ENCODE results near the gene WWC2.
"Not testable (repeated sequence)": the region's sequence is repeated elsewhere in the genome, so short reads cannot be mapped to it uniquely, and the experiment has no call there.

The WWC2 gene

DNA sequence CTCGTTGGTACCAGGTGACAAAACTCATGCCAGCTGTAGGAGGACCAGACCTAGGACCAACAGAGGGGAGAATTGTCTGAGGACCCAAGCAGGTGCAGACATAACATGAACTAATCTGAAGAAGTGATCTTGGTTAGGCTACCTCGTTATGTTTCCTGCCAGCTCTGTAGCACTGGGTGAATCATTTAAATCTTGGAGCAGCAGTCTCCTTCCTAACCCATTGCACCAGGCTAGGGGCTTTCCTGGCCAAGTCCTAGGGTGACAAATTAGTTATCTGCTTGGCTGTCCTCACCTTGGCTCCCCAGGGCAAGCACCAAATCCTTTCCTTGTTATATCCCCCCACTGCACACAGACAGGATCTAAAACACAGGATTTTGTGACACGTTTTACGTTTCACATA lies 87.8 kb downstream of the WWC2 start:
- Histone ChIP-seq H3K9ac (ENCODE audit: low read length) (no peak overlapping the region; the same call in 1 of the 2 replicates), H2AFZ (ENCODE audit: low read depth, low read length) (no peak overlapping the region), H3K79me2 (ENCODE audit: low read length) (no peaks in the 10 kb centered on the region), H4K20me1 (ENCODE audit: insufficient read depth, low read length) (no peaks in the 10 kb centered on the region), H3K27ac (ENCODE audit: low read length) (peak overlapping the region; percentile 42), H3K36me3 (replicated peaks; ENCODE audit: low read depth, low read length) (peaks cover 8% of the 10 kb centered on the region), H3K4me3 (ENCODE audit: low read length) (no peak overlapping the region), H3K4me2 (ENCODE audit: low read length) (peak overlapping the region; percentile 48), H3K4me1 (ENCODE audit: low read length) (peaks cover 52% of the 10 kb centered on the region), H3K9me3 (ENCODE audit: insufficient read depth, low read length) (peaks cover 7% of the 10 kb centered on the region; the same call in 1 of the 2 replicates), H3K27me3 (ENCODE audit: low read depth, low read length) (no peaks in the 10 kb centered on the region; the same call in 1 of the 2 replicates)
- TF ChIP-seq EZH2phosphoT487 (IDR thresholded peaks at IDR 0.05; ENCODE audit: low read depth) = no peak
- TF ChIP-seq, protein P1, sequence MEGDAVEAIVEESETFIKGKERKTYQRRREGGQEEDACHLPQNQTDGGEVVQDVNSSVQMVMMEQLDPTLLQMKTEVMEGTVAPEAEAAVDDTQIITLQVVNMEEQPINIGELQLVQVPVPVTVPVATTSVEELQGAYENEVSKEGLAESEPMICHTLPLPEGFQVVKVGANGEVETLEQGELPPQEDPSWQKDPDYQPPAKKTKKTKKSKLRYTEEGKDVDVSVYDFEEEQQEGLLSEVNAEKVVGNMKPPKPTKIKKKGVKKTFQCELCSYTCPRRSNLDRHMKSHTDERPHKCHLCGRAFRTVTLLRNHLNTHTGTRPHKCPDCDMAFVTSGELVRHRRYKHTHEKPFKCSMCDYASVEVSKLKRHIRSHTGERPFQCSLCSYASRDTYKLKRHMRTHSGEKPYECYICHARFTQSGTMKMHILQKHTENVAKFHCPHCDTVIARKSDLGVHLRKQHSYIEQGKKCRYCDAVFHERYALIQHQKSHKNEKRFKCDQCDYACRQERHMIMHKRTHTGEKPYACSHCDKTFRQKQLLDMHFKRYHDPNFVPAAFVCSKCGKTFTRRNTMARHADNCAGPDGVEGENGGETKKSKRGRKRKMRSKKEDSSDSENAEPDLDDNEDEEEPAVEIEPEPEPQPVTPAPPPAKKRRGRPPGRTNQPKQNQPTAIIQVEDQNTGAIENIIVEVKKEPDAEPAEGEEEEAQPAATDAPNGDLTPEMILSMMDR (IDR thresholded peaks at IDR 0.05; ENCODE audit: low read depth, low read length) = no peak

DNA sequence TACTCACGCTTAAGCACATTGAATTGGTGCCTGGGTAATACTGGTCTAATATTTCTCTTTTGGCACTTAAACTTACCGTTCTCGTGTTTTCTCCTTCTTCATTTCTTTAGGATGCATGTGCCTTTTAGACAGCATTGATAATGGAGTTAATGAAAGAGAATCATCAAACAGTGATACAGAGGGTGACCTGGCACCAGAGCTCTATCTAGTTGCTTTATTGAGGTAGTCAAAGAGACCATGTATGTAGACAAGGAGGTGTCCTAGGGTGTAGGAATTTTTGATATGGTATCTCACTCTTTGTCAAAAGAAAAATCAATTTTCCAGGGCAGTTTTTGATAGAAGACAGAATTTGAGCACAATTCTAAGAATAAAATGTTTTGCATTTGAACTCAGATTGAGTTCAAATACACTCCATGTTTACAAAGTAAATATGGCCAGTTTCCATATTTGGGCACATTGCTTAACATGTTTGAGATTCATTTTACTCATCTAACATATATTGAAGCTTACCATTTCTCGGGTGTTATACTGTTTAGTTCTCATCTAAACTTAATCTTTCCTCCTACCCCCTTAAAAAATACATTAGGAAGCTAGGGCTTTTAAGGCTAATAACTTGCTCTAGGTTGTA lies 92.0 kb downstream of the WWC2 start:
- H3K4me2 ChIP-seq (ENCODE audit: low read length) = no peak overlapping the region

DNA sequence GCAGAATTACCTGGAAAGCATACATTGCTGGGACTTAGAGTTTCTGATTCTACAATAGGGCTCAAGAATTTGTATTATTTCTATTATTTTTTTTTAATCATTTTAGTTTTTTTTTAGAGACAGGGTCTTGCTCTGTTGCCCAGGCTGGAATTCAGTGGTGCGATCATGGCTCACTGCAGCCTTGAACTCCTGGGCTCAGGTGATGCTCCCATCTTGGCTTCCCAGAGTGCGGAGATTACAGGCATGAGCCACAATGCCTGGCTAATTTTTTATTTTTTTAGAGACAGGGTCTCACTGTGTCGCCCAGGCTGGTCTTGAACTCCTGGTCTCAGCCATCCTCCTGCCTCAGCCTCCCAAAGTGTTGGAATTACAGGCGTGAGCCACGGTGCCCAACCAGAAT lies 92.6 kb downstream of the WWC2 start:
- Histone ChIP-seq H3K9ac (ENCODE audit: low read length) (no peak overlapping the region), H3K27ac (ENCODE audit: low read length) (no peak overlapping the region), H3K27me3 (ENCODE audit: low read depth, low read length) (no peaks in the 10 kb centered on the region; the same call in 1 of the 2 replicates), H3K79me2 (ENCODE audit: low read length) (no peaks in the 10 kb centered on the region), H4K20me1 (ENCODE audit: insufficient read depth, low read length) (no peaks in the 10 kb centered on the region), H2AFZ (ENCODE audit: low read depth, low read length) (no peak overlapping the region), H3K36me3 (replicated peaks; ENCODE audit: low read depth, low read length) (no peaks in the 10 kb centered on the region), H3K4me1 (ENCODE audit: low read length) (peaks cover 32% of the 10 kb centered on the region), H3K4me3 (ENCODE audit: low read length) (no peak overlapping the region), H3K9me3 (ENCODE audit: insufficient read depth, low read length) (no peaks in the 10 kb centered on the region), H3K4me2 (ENCODE audit: low read length) (no peak overlapping the region)
- TF ChIP-seq, protein P1 (IDR thresholded peaks at IDR 0.05; ENCODE audit: low read depth, low read length) = no peak
- TF ChIP-seq EZH2phosphoT487 (IDR thresholded peaks at IDR 0.05; ENCODE audit: low read depth) = no peak

More for the DNA sequence above, 92.0 kb downstream of the WWC2 start:
- H3K4me1 ChIP-seq (ENCODE audit: low read length) = peaks cover 38% of the 10 kb centered on the region
- no peaks in the 10 kb centered on the region for H4K20me1 ChIP-seq (ENCODE audit: insufficient read depth, low read length)
- H3K4me3 ChIP-seq (ENCODE audit: low read length) = no peak overlapping the region
- H3K79me2 ChIP-seq (ENCODE audit: low read length) = no peaks in the 10 kb centered on the region
- H3K36me3 ChIP-seq (replicated peaks; ENCODE audit: low read depth, low read length) = no peaks in the 10 kb centered on the region
- no peaks in the 10 kb centered on the region; the same call in 1 of the 2 replicates for H3K27me3 ChIP-seq (ENCODE audit: low read depth, low read length)
- no peak overlapping the region for H3K9ac ChIP-seq (ENCODE audit: low read length)
- H3K27ac ChIP-seq (ENCODE audit: low read length) = no peak overlapping the region
- no peaks in the 10 kb centered on the region for H3K9me3 ChIP-seq (ENCODE audit: insufficient read depth, low read length)
- no peak overlapping the region for H2AFZ ChIP-seq (ENCODE audit: low read depth, low read length)
- TF ChIP-seq EZH2phosphoT487 (IDR thresholded peaks at IDR 0.05; ENCODE audit: low read depth) = no peak
- TF ChIP-seq, protein P1 (IDR thresholded peaks at IDR 0.05; ENCODE audit: low read depth, low read length) = no peak

DNA sequence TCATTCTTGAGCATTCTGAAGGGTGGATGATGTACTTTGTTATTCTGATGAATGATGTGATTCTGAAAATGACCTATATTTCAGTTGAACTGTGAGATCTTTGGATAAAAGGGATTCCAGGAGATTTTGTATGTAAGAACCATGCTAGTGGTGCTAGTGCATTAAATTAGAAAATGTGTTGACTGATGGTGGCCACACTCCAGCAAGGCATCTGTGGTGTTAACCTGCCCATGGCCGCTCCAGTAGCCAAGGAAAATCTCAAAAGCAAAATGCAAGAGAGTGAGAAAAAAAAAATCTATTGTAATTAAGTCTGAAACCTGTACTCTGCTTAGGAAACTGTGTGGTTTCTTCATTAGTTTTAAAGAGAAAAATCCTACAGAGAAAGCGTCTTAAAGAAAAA lies 93.5 kb downstream of the WWC2 start:
- Histone ChIP-seq H3K9ac (ENCODE audit: low read length) (no peak overlapping the region), H3K36me3 (replicated peaks; ENCODE audit: low read depth, low read length) (no peaks in the 10 kb centered on the region), H3K4me2 (ENCODE audit: low read length) (no peak overlapping the region), H4K20me1 (ENCODE audit: insufficient read depth, low read length) (no peaks in the 10 kb centered on the region), H3K9me3 (ENCODE audit: insufficient read depth, low read length) (no peaks in the 10 kb centered on the region), H3K79me2 (ENCODE audit: low read length) (no peaks in the 10 kb centered on the region), H3K27me3 (ENCODE audit: low read depth, low read length) (no peaks in the 10 kb centered on the region; the same call in 1 of the 2 replicates), H3K4me3 (ENCODE audit: low read length) (no peak overlapping the region), H2AFZ (ENCODE audit: low read depth, low read length) (no peak overlapping the region), H3K4me1 (ENCODE audit: low read length) (peaks cover 26% of the 10 kb centered on the region), H3K27ac (ENCODE audit: low read length) (no peak overlapping the region)
- TF ChIP-seq, protein P1 (IDR thresholded peaks at IDR 0.05; ENCODE audit: low read depth, low read length) = no peak
- TF ChIP-seq EZH2phosphoT487 (IDR thresholded peaks at IDR 0.05; ENCODE audit: low read depth) = no peak

DNA sequence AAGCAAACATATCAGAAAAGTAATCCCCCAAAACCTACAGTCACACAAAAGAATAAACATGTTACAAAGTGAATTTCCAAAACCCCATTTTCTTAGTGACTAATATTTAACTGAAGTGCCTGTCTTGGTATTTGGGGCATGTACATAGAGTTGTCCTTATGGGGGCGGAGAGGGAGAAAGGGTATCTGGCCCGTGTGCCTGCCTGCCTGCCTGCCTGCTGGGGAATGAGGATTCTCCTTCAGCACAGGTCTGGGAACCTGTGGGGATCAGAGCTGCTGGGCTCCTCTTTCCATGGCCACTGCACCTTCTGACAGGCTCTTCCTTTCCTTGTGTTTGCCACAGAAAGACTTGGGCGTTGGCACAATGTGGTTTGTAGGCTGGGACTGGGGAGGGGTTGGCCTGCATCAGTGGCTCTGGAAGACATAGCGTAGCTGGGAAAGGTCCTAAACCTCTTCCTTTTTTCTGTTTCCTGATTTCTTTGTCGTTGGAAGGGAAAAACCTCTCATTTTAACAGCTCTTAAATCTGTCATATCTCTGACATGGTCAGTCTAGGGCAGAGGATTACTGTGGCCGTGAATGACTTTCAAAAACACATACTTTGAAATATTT lies 94.8 kb downstream of the WWC2 start:
- not testable (repeated sequence) for H2AFZ ChIP-seq (ENCODE audit: low read depth, low read length); H4K20me1 ChIP-seq (ENCODE audit: insufficient read depth, low read length); H3K4me3 ChIP-seq (ENCODE audit: low read length); H3K27me3 ChIP-seq (ENCODE audit: low read depth, low read length); H3K4me2 ChIP-seq (ENCODE audit: low read length); H3K9ac ChIP-seq (ENCODE audit: low read length); H3K9me3 ChIP-seq (ENCODE audit: insufficient read depth, low read length); H3K79me2 ChIP-seq (ENCODE audit: low read length); H3K36me3 ChIP-seq (replicated peaks; ENCODE audit: low read depth, low read length); H3K27ac ChIP-seq (ENCODE audit: low read length)
- peaks cover 26% of the 10 kb centered on the region for H3K4me1 ChIP-seq (ENCODE audit: low read length)
